ENCODE data around the gene CLDN5.

Gene CLDN5

DNA sequence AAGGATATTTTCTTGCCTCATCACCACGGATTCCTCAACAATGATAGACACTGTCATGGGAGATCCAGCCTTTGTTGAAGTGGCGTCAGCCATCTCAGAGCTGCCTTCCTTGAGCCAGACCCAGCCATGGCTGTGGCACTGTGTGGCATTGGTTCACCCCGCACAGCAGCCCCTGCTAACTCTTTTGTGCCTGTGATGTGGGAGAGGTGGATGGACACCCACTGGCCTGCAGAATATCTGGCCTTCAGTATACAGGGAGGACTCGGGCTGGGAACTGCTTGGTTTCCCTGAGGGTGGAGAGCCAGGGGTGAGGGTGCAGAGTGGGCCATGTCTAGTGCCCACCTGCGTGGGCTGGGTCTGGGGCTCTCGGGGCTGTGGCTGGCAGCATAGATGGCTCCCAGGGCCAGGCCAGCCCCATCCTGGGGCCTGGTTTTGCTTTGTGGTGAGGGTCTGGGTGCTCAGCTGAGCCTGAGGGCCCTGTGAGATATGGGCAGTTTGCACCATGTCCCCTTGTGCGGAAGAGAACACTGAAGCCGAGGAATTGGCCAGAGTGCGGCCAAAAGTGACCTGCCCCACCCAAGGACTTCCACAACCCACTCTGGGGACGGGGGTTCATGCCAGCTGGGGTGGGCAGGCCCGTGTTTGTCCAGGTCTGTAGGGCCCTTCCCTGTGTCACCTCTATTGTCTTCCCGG, 6.1 kb downstream of the CLDN5 start:
- TF ChIP-seq, protein P1, sequence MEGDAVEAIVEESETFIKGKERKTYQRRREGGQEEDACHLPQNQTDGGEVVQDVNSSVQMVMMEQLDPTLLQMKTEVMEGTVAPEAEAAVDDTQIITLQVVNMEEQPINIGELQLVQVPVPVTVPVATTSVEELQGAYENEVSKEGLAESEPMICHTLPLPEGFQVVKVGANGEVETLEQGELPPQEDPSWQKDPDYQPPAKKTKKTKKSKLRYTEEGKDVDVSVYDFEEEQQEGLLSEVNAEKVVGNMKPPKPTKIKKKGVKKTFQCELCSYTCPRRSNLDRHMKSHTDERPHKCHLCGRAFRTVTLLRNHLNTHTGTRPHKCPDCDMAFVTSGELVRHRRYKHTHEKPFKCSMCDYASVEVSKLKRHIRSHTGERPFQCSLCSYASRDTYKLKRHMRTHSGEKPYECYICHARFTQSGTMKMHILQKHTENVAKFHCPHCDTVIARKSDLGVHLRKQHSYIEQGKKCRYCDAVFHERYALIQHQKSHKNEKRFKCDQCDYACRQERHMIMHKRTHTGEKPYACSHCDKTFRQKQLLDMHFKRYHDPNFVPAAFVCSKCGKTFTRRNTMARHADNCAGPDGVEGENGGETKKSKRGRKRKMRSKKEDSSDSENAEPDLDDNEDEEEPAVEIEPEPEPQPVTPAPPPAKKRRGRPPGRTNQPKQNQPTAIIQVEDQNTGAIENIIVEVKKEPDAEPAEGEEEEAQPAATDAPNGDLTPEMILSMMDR (IDR thresholded peaks at IDR 0.05; ENCODE audit: low read depth, low read length) = no peak
- no peak for DNase-seq (ENCODE audit: low read depth in 2 of 2)
- no peak overlapping the region for H3K4me3 ChIP-seq (replicated peaks in 1 of 2; ENCODE audit: low read depth in 2 of 2, low read length in 2 of 2)

DNA sequence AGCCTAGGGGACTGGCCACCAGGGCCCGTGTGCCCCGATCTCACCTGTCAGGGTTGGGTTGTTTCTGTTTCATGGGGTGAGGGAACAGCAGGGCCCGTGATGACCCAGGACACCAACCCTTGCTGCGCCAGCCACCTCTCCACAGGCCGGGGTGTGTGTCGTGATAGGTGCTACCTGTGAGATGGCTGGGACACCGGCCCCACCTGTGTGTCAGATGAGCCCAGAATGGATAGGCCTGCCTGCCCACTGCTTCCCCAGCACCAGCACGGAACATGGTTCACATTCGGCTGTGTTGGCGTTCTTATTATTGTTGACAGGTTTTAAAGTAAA, 7.1 kb downstream of the CLDN5 start:
- no peak for DNase-seq (ENCODE audit: low read depth in 2 of 2)
- H3K4me3 ChIP-seq (replicated peaks in 1 of 2; ENCODE audit: low read depth in 2 of 2, low read length in 2 of 2) = no peak overlapping the region
- TF ChIP-seq, protein P1 (IDR thresholded peaks at IDR 0.05; ENCODE audit: low read depth, low read length) = no peak

DNA sequence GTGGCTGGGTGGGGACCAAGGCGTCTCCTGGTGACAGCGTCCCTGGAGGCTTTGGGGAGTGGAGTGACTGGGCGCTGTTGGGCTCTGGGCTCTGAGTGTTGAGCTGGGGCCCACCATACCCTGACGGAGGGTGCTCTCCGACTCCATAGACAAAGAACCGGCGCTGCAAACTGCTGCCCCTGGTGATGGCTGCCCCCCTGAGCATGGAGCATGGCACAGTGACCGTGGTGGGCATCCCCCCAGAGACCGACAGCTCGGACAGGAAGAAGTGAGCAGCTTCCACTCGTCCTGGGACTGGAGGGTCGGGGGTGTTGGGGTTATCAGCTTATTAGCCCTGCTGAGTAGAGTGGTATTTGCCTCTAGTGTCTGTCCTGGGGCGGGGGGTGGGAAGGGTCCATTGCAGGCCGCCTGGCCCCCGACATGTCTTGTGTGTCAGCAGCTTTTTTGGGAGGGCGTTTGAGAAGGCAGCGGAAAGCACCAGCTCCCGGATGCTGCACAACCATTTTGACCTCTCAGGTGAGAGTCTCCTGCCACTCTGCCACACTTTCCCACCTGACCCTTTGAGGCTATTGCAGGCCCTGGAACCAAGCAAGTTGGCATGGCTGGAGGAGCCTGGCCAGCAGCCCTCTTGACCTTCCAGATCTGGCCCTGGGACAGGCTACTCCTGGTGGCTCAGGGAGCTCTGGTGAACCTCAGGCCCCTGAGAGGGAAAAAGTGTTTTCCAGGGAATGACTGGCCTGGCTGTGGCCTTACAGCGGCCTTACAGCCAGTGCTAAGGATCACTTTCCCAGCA, 7.6 kb downstream of the CLDN5 start:
- DNase-seq (ENCODE audit: low read depth in 2 of 2) = no peak
- TF ChIP-seq, protein P1 (IDR thresholded peaks at IDR 0.05; ENCODE audit: low read depth, low read length) = no peak
- H3K4me3 ChIP-seq (replicated peaks in 1 of 2; ENCODE audit: low read depth in 2 of 2, low read length in 2 of 2) = no peak overlapping the region

DNA sequence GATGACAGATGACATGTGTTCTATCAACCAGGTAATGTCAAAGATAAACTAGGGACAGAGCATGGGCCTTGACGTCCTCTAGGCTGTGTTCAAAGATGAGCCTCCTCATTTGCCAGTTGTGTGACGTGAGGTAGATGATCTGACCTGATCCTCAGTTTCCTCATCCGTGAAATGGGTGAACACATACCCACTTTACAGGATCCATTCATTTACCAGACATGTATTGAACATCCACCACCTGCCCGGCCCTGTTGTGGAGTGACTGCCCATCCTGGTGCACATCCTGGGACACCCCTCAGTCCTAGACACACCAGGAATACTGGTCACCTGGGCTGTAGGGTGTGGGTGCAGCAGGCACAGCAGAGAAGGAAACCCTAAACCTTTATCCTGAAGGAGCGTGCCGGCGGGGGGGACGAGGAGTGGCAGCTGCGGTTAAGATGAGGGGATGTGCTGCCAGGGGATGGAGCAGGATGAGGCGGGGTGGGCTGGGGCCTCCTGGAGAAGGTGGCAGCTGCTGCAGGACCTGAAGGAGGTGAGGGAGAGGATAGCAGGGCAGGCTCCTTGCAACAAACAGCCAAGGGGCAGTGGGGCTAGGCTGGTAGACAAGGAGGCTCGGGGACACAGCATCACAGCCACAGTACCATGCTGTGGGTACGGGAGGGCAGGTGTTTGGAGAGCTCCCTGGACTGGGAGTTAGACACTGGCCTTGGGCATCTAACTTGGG, 8.4 kb downstream of the CLDN5 start:
- DNase-seq (ENCODE audit: low read depth in 2 of 2) = no peak
- TF ChIP-seq, protein P1 (IDR thresholded peaks at IDR 0.05; ENCODE audit: low read depth, low read length) = no peak
- no peak overlapping the region for H3K4me3 ChIP-seq (replicated peaks in 1 of 2; ENCODE audit: low read depth in 2 of 2, low read length in 2 of 2)

DNA sequence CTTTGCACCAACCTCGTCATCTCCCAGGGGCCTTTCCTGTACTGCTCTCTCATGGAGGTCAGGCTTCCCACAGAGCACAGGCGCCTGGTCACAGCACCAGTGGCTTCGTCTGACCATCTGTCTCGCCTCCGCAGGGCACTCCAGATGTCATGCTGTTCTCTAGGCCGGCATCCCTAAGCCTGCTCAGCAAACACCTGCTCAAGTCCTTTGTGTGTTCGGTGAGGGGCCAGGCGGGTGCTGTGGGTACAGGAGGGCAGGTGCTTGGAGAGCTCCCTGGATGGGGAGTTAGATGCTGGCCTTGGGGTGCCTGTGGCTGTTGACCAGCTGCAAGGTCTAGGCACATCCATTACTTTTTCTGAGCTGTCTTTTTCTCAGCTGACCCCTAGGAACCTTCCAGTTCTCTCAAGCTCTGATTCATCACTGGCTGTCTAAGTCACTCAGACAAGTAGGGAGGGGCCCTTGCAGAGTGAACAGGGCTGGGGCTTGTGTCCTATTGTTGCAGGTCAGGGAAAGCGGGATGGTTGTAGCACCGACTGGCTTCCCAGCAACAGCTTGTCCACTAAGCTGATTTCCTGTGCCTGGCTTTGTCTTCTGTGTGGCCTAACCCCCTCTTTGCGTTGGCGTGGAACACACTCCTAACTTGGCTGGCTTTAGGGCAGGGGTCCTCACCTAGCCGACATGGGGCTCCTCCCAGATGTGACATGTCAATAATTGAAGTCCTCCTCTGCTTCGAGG, 9.2 kb downstream of the CLDN5 start:
- peak in 1 of 2 donors; percentile 43 for DNase-seq (ENCODE audit: low read depth in 2 of 2)
- no peak overlapping the region for H3K4me3 ChIP-seq (replicated peaks in 1 of 2; ENCODE audit: low read depth in 2 of 2, low read length in 2 of 2)
- TF ChIP-seq, protein P1 (IDR thresholded peaks at IDR 0.05; ENCODE audit: low read depth, low read length) = no peak

DNA sequence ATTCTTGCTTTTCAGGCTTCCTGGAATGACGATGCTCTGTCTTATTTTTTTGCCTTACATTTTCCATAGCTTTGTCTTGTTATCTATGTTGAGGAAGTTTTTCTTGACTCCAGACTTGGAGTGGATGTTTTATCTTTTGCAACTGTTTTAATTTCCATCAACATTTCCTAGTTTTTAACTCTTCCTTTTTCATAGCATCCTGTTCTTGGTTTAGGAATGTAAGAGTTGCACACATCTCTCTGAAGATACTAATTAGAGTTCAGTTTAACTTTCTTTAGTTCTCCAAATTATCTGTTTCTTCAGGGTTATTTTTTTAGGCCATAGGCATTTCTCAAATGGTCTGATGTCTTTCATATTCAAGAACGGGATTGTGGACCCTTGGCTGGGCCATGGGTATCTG, 10.4 kb downstream of the CLDN5 start:
- TF ChIP-seq, protein P1 (IDR thresholded peaks at IDR 0.05; ENCODE audit: low read depth, low read length) = no peak
- no peak for DNase-seq (ENCODE audit: low read depth in 2 of 2)
- H3K4me3 ChIP-seq (replicated peaks in 1 of 2; ENCODE audit: low read depth in 2 of 2, low read length in 2 of 2) = no peak overlapping the region
